Endothelial cell of umbilical vein (primary cell): ENCODE measurements around the gene RPP25L. TPM values are rescaled to one million over a fixed set of nuclear protein-coding genes. Genes with fewer than 3 reads are reported as not detected.

ENCODE experiments used
- BruUV-seq: library from RNA; stranded (reverse); fragments of 400-500 nt; replicated peaks from 2 replicates; lab custom pipeline; 2021; lab: Mats Ljungman, UMichigan
- CTCF ChIA-PET: fragments of 300-600, 350-600 bp; sonication (Branson Sonifier 250); formaldehyde crosslinking; loops from one replicate; lab custom pipeline; 2021; ENCODE audit warnings: antibody characterized with exemption, inconsistent platforms; lab: Charles Lee
- POLR2A ChIA-PET: fragments of 300-600, 350-600 bp; sonication (Branson Sonifier 250); formaldehyde crosslinking; loops from one replicate; lab custom pipeline; 2021; ENCODE audit warnings: antibody characterized with exemption, inconsistent platforms; lab: Charles Lee
- DNase-seq: peaks from one replicate; pipeline ENCODE4 v3.0.0-alpha.2; 2011; ENCODE audit warnings: low read depth, low spot score
- FAIRE-seq: peaks from 2 replicates; lab custom pipeline; 2011; peaks lifted over from hg19 to GRCh38; lab: Jason Lieb, UNC
- H2AFZ ChIP-seq: 2 replicates; pipeline ENCODE4 v1.6.0; 2012; ENCODE audit warnings: low read depth, low read length, control low read depth, inconsistent platforms
- H3K27ac ChIP-seq: 2 replicates; pipeline ENCODE4 v1.5.1; 2011; ENCODE audit warnings: low read depth, mild to moderate bottlenecking, control low read depth, low read length, moderate library complexity; ENCODE audit not compliant: insufficient read depth
- H3K27me3 ChIP-seq, 2 experiments: 2 replicates each; pipeline versions ENCODE4 v1.6.0 to v1.6.1; 2011; ENCODE audit warnings: low read length in 2 of 2, mixed read lengths in 1 of 2; ENCODE audit not compliant: control insufficient read depth in 2 of 2, insufficient read depth in 2 of 2
- H3K36me3 ChIP-seq, 2 experiments: 2 replicates in 1 of 2; 3 replicates in 1 of 2; pipeline ENCODE4 v1.5.1; 2011; ENCODE audit warnings: low read length in 2 of 2, mild to moderate bottlenecking in 1 of 2, moderate library complexity in 1 of 2; ENCODE audit not compliant: control insufficient read depth in 2 of 2, insufficient read depth in 2 of 2; ENCODE audit errors: extremely low read depth in 1 of 2
- H3K4me1 ChIP-seq: 3 replicates; pipeline ENCODE4 v1.5.1; 2011; ENCODE audit warnings: mild to moderate bottlenecking, low read length; ENCODE audit not compliant: control insufficient read depth, insufficient read depth; ENCODE audit errors: extremely low read depth
- H3K4me2 ChIP-seq: 2 replicates; pipeline ENCODE4 v1.6.1; 2011; ENCODE audit warnings: low read length, control low read depth, mixed read lengths; ENCODE audit not compliant: insufficient read depth
- H3K4me3 ChIP-seq, 3 experiments: fragments of 200-600 bp in 1 of 3; sonication (generic), shearing (Covaris generic) in 1 of 3; replicated peaks in 1 of 3; 2 replicates each; pipeline ENCODE4 v1.5.1; 2011 to 2016; ENCODE audit warnings: control low read depth in 3 of 3, low read length in 3 of 3, mild to moderate bottlenecking in 2 of 3, inconsistent platforms in 1 of 3, low read depth in 1 of 3, moderate library complexity in 1 of 3; ENCODE audit not compliant: insufficient read depth in 1 of 3
- H3K79me2 ChIP-seq: 2 replicates; pipeline ENCODE4 v1.6.0; 2012; ENCODE audit warnings: low read length, inconsistent platforms; ENCODE audit not compliant: control insufficient read depth, insufficient read depth
- H3K9ac ChIP-seq: replicated peaks from 2 replicates; pipeline ENCODE3; 2011; ENCODE audit warnings: low read length, control low read depth; ENCODE audit not compliant: insufficient read depth; ENCODE audit errors: extremely low read depth
- H3K9me1 ChIP-seq: replicated peaks from 3 replicates; pipeline ENCODE4 v1.6.0; 2011; ENCODE audit warnings: mild to moderate bottlenecking, low read length; ENCODE audit not compliant: control insufficient read depth, insufficient read depth; ENCODE audit errors: extremely low read depth
- H3K9me3 ChIP-seq: replicated peaks from 2 replicates; pipeline ENCODE4 v1.5.1; 2012; ENCODE audit warnings: low read length, inconsistent platforms; ENCODE audit not compliant: control insufficient read depth, insufficient read depth
- H4K20me1 ChIP-seq: replicated peaks from 2 replicates; pipeline ENCODE3; 2011; ENCODE audit warnings: mild to moderate bottlenecking, low read length; ENCODE audit not compliant: control insufficient read depth, insufficient read depth; ENCODE audit errors: extremely low read depth
- EZH2 ChIP-seq: IDR thresholded peaks from 2 replicates; pipeline ENCODE4 v1.6.1; 2012; ENCODE audit warnings: borderline replicate concordance, low read depth, mild to moderate bottlenecking, moderate library complexity, low read length, inconsistent platforms; ENCODE audit not compliant: severe bottlenecking
- FOS ChIP-seq: IDR thresholded peaks from 2 replicates; pipeline ENCODE4 v1.6.1; 2011; ENCODE audit warnings: mild to moderate bottlenecking, low read length, moderate library complexity, borderline replicate concordance; ENCODE audit not compliant: insufficient read depth
- GATA2 ChIP-seq: IDR thresholded peaks from 2 replicates; pipeline ENCODE4 v1.7.0; 2011; ENCODE audit warnings: low read depth, mild to moderate bottlenecking, moderate library complexity, mixed read lengths, low read length; ENCODE audit not compliant: insufficient read length, insufficient read depth
- JUN ChIP-seq: IDR thresholded peaks from 2 replicates; pipeline ENCODE4 v1.6.1; 2011; ENCODE audit warnings: borderline replicate concordance, low read depth; ENCODE audit not compliant: insufficient read length, insufficient read depth
- MYC ChIP-seq: IDR thresholded peaks from one replicate; pipeline ENCODE4 v1.6.1; 2011; ENCODE audit warnings: mild to moderate bottlenecking, low read depth, low read length
- POLR2A ChIP-seq: IDR thresholded peaks from 2 replicates; pipeline ENCODE4 v1.6.1; 2012; ENCODE audit warnings: low read depth, mild to moderate bottlenecking, control low read depth, low read length
- POLR2AphosphoS5 ChIP-seq: IDR thresholded peaks from 2 replicates; pipeline ENCODE4 v1.6.1; 2012; ENCODE audit warnings: low read depth, mild to moderate bottlenecking, control low read depth, low read length, moderate library complexity; ENCODE audit not compliant: insufficient read depth
- dilution Hi-C: fragments of 300-500 bp; cut with MboI; formaldehyde crosslinking; loops from one replicate; pipeline ENCODE4 v1.15.0; 2019; ENCODE audit warnings: low sequenced_read_pairs; ENCODE audit not compliant: extremely low pct_ligation_motif_present
- intact Hi-C: fragments of 100-400 bp; cut with micrococcal nuclease; formaldehyde crosslinking; loops from one replicate; pipeline ENCODE4 v1.10.0; 2022
- polyA plus RNA-seq, 4 experiments: library from polyadenylated mRNA; depleted of rRNA in 3 of 4; stranded (reverse) in 3 of 4; unstranded in 1 of 4; fragments of >200 nt; gene quantifications; 2 replicates each; pipeline versions ENCODE4 v1.2.1 to v1.2.3, GENCODE V29; 2011 to 2012; ENCODE audit warnings: missing spikeins in 1 of 4
- total RNA-seq: library from RNA; stranded (reverse); gene quantifications from 2 replicates; pipeline ENCODE4 v1.2.3, GENCODE V29; 2021
- TF ChIP-seq, protein P1 (sequence below): IDR thresholded peaks from 2 replicates; pipeline ENCODE4 v1.6.1; 2011; ENCODE audit not compliant: insufficient read depth, insufficient read length
- TF ChIP-seq, protein P2 (sequence below), 2 donors: IDR thresholded peaks; 1 replicate in 1 of 2; 2 replicates in 1 of 2; pipeline ENCODE4 v1.5.1; 2011; ENCODE audit warnings: low read length in 2 of 2, mild to moderate bottlenecking in 2 of 2, moderate library complexity in 2 of 2, control low read depth in 1 of 2, inconsistent platforms in 1 of 2, low read depth in 1 of 2; ENCODE audit not compliant: insufficient read depth in 1 of 2; ENCODE audit errors: extremely low read depth in 1 of 2

The RPP25L gene
- total and polyA plus RNA-seq, 2 donors (not counting 3 experiments of a cell fraction or from before 2014, with no cell fraction given): 15.7 to 41.0 TPM

DNA sequence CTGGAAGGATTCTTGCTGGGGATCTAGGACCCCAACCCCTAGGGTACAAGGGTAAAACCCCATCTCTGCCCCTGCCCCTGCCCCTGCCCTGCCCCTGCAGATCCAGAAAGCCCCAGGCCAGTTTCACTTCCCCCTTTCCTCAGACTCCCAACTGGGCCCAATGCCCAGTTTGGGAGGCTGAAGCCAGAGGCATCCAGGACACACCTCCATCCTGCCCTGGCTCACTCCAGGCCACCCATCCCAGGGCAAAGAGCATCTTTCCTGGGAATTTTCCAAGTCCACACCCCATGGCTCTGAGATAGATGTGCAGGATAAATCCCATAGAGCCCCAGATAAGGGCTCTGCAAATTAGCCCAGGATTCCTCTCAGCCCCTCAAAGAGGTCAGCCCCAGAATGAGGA, 39.8 kb downstream of the RPP25L start:
- peaks cover 18% of the 10 kb centered on the region in 2 experiments for H3K27me3 ChIP-seq
- no peaks in the 10 kb centered on the region for H3K36me3 ChIP-seq
- DNase-seq: no peak
- CTCF ChIA-PET: interaction anchor here (1.0 to 2.6 kb wide), 3 partner anchors 19 to 32 kb away, joined by 3 to 17 read pairs (median 3); no protein-coding TSS in a partner anchor
- no peak overlapping the region for H3K9ac ChIP-seq
- no peaks in the 10 kb centered on the region for H3K9me3 ChIP-seq
- no peaks in the 10 kb centered on the region for H3K4me1 ChIP-seq
- no peaks in the 10 kb centered on the region for H3K9me1 ChIP-seq
- no peak for FAIRE-seq
- intact Hi-C loops: no loop called here
- H3K4me3 ChIP-seq: no peak overlapping the region
- POLR2A ChIA-PET: no interaction called here
- no peaks in the 10 kb centered on the region for H4K20me1 ChIP-seq
- no peak overlapping the region for H3K4me2 ChIP-seq
- no peak for TF ChIP-seq POLR2A
- TF ChIP-seq, protein P1, sequence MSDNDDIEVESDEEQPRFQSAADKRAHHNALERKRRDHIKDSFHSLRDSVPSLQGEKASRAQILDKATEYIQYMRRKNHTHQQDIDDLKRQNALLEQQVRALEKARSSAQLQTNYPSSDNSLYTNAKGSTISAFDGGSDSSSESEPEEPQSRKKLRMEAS: no peak
- TF ChIP-seq GATA2: no peak
- no peak for TF ChIP-seq MYC
- TF ChIP-seq, protein P2, sequence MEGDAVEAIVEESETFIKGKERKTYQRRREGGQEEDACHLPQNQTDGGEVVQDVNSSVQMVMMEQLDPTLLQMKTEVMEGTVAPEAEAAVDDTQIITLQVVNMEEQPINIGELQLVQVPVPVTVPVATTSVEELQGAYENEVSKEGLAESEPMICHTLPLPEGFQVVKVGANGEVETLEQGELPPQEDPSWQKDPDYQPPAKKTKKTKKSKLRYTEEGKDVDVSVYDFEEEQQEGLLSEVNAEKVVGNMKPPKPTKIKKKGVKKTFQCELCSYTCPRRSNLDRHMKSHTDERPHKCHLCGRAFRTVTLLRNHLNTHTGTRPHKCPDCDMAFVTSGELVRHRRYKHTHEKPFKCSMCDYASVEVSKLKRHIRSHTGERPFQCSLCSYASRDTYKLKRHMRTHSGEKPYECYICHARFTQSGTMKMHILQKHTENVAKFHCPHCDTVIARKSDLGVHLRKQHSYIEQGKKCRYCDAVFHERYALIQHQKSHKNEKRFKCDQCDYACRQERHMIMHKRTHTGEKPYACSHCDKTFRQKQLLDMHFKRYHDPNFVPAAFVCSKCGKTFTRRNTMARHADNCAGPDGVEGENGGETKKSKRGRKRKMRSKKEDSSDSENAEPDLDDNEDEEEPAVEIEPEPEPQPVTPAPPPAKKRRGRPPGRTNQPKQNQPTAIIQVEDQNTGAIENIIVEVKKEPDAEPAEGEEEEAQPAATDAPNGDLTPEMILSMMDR (IDR thresholded peaks at IDR 0.05; ENCODE audit: extremely low read depth in 1 of 2, insufficient read depth in 1 of 2, low read depth in 1 of 2, low read length in 2 of 2): no peak
- dilution Hi-C loops: no loop called here
- H2AFZ ChIP-seq: no peak overlapping the region
- H3K27ac ChIP-seq: no peak overlapping the region
- H3K79me2 ChIP-seq: no peaks in the 10 kb centered on the region
- BruUV-seq: no TSS peak

DNA sequence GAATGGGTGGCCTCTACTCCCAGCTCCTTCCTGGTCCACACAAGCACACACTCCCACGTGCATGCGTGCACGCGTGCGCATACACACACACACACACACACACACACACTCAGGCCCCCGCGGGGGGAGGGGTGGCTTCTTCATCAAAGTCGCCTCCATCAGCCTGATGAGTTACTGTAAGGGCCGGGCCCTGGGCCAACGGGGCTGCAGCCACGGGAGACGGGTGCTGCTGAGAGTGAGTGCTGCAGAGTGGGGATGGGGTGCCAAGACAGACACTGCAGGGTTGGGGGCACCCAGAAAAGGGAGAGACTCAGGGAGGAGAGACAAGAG, 40.5 kb downstream of the RPP25L start:
- intact Hi-C loops: no loop called here
- Histone ChIP-seq H4K20me1 (no peaks in the 10 kb centered on the region), H3K4me3 (no peak overlapping the region), H3K9ac (no peak overlapping the region), H3K4me1 (no peaks in the 10 kb centered on the region), H3K4me2 (no peak overlapping the region), H3K27ac (no peak overlapping the region), H3K27me3 (peaks cover 12 to 15% of the 10 kb centered on the region in 2 experiments), H3K79me2 (no peaks in the 10 kb centered on the region), H3K9me3 (no peaks in the 10 kb centered on the region), H3K9me1 (no peaks in the 10 kb centered on the region), H2AFZ (no peak overlapping the region), H3K36me3 (no peaks in the 10 kb centered on the region)
- CTCF ChIA-PET: interaction anchor here (1.0 to 2.6 kb wide), 5 partner anchors 10 to 168 kb away, joined by 3 to 17 read pairs (median 3); no protein-coding TSS in a partner anchor
- dilution Hi-C loops: no loop called here
- TF ChIP-seq EZH2 (no peak), POLR2A (no peak), POLR2AphosphoS5 (no peak), JUN (no peak), FOS (no peak), GATA2 (no peak), MYC (no peak)
- TF ChIP-seq, protein P2 (IDR thresholded peaks at IDR 0.05; ENCODE audit: extremely low read depth in 1 of 2, insufficient read depth in 1 of 2, low read depth in 1 of 2, low read length in 2 of 2): no peak
- TF ChIP-seq, protein P1: no peak
- POLR2A ChIA-PET: no interaction called here
- BruUV-seq: no TSS peak
- FAIRE-seq (no peak), DNase-seq (no peak)
